K562 (cell line): ENCODE measurements around the gene PODXL. TPM values are rescaled to one million over a fixed set of nuclear protein-coding genes. Genes with fewer than 3 reads are reported as not detected.

Experiments used
- ATAC-seq: fragments of 200-7000 bp; cut with Tn5 transposase; 3 replicates; pipeline ENCODE4 v1.9.1; 2020; ENCODE audit warnings: moderate library complexity
- BruUV-seq: library from RNA; stranded (reverse); fragments of 400-500 nt; replicated peaks from 2 replicates; lab custom pipeline; 2021; lab: Mats Ljungman, UMichigan
- CTCF ChIA-PET: fragments of 300-600 bp; formaldehyde crosslinking; extraction: SDS; loops from one replicate; lab custom pipeline; 2021; ENCODE audit warnings: low intra/inter-chr PET ratio; lab: Yijun Ruan, JAX
- POLR2A ChIA-PET: fragments of 300-600, 350-650 bp; sonication (Branson Sonifier 250); formaldehyde crosslinking; extraction: SDS; loops from one replicate; lab custom pipeline; 2021; ENCODE audit warnings: antibody characterized with exemption, inconsistent platforms; lab: Yijun Ruan, JAX
- DNase-seq, 4 experiments: peaks; one replicate each; pipeline versions ENCODE4 v3.0.0 to v3.0.0-alpha.2; 2011 to 2018; ENCODE audit warnings: low spot score in 3 of 4, mixed read lengths in 3 of 4; ENCODE audit errors: extremely low read depth in 1 of 4
- FAIRE-seq: peaks from 2 replicates; lab custom pipeline; 2011; peaks lifted over from hg19 to GRCh38; lab: Jason Lieb, UNC
- H2AFZ ChIP-seq: 2 replicates; pipeline ENCODE4 v1.6.0; 2011; ENCODE audit warnings: low read depth, low read length, control low read depth, inconsistent platforms
- H3K27ac ChIP-seq: fragments of 200-600 bp; 3 replicates; pipeline ENCODE4 v1.8.0; 2011; ENCODE audit warnings: low read depth, mild to moderate bottlenecking, control low read depth, inconsistent platforms, low read length, moderate library complexity, mixed read lengths; ENCODE audit errors: extremely low read depth
- H3K27me3 ChIP-seq, 2 experiments: fragments of 300-600 bp in 1 of 2; 2 replicates in 1 of 2; 3 replicates in 1 of 2; pipeline versions ENCODE4 v1.6.0 to v1.8.0; 2011; ENCODE audit warnings: inconsistent platforms in 2 of 2, low read length in 2 of 2, mild to moderate bottlenecking in 1 of 2, mixed read lengths in 1 of 2, moderate library complexity in 1 of 2; ENCODE audit not compliant: control insufficient read depth in 2 of 2, insufficient read depth in 2 of 2
- H3K36me3 ChIP-seq: fragments of 300-600 bp; 3 replicates; pipeline ENCODE4 v1.8.0; 2011; ENCODE audit warnings: mild to moderate bottlenecking, low read length, inconsistent platforms; ENCODE audit not compliant: control insufficient read depth, insufficient read depth
- H3K4me1 ChIP-seq, 2 experiments: fragments of 200-600 bp in 1 of 2; replicated peaks in 1 of 2; 2 replicates in 1 of 2; 3 replicates in 1 of 2; pipeline versions ENCODE4 v1.5.1 to v1.8.0; 2011; ENCODE audit warnings: inconsistent platforms in 2 of 2, low read length in 2 of 2, mild to moderate bottlenecking in 1 of 2, mixed read lengths in 1 of 2, moderate library complexity in 1 of 2; ENCODE audit not compliant: control insufficient read depth in 2 of 2, insufficient read depth in 2 of 2
- H3K4me2 ChIP-seq: 2 replicates; pipeline ENCODE4 v1.6.1; 2011; ENCODE audit warnings: low read length, control low read depth, inconsistent platforms, mixed read lengths; ENCODE audit not compliant: insufficient read depth
- H3K4me3 ChIP-seq: fragments of 200-600 bp; sonication (generic), shearing (Covaris generic); 2 replicates; pipeline ENCODE4 v1.5.1; 2016; ENCODE audit warnings: control low read depth, inconsistent platforms
- H3K79me2 ChIP-seq: fragments of 200-600 bp; 3 replicates; pipeline ENCODE4 v1.8.0; 2011; ENCODE audit warnings: low read length, inconsistent platforms; ENCODE audit not compliant: control insufficient read depth, insufficient read depth
- H3K9ac ChIP-seq, 2 experiments: 2 replicates each; pipeline versions ENCODE4 v1.6.0 to v1.6.1; 2011; ENCODE audit warnings: low read depth in 2 of 2, low read length in 2 of 2, control low read depth in 1 of 2, inconsistent platforms in 1 of 2, mild to moderate bottlenecking in 1 of 2, mixed read lengths in 1 of 2; ENCODE audit not compliant: insufficient read depth in 1 of 2
- H3K9me1 ChIP-seq: one replicate; pipeline ENCODE4 v1.6.0; 2011; ENCODE audit warnings: inconsistent platforms, mild to moderate bottlenecking, low read length, moderate library complexity; ENCODE audit not compliant: control insufficient read depth, insufficient read depth
- H3K9me3 ChIP-seq: replicated peaks from 2 replicates; pipeline ENCODE4 v1.5.1; 2011; ENCODE audit warnings: low read depth, low read length, inconsistent platforms; ENCODE audit not compliant: control insufficient read depth, insufficient read depth
- H4K20me1 ChIP-seq: replicated peaks from 2 replicates; pipeline ENCODE4 v1.6.1; 2011; ENCODE audit warnings: low read length, inconsistent platforms, mixed read lengths; ENCODE audit not compliant: control insufficient read depth, insufficient read depth
- FOXA1 ChIP-seq: fragments of 450-650 bp; IDR thresholded peaks from 2 replicates; pipeline ENCODE4 v1.6.1; 2016; ENCODE audit warnings: mild to moderate bottlenecking, borderline replicate concordance
- KDM5B ChIP-seq: fragments of 200-600 bp; sonication (generic); IDR thresholded peaks from 2 replicates; pipeline ENCODE4 v1.6.1; 2012; ENCODE audit warnings: low read depth, mild to moderate bottlenecking, moderate library complexity, low read length, control low read depth, inconsistent platforms; ENCODE audit not compliant: insufficient replicate concordance
- MCM7 ChIP-seq, 2 experiments: fragments of 450-650 bp; IDR thresholded peaks; 2 replicates each; pipeline ENCODE4 v1.6.1; 2016 to 2018
- NONO ChIP-seq, 2 experiments: fragments of 200-400 bp in 1 of 2; fragments of 450-650 bp in 1 of 2; formaldehyde crosslinking in 1 of 2; IDR thresholded peaks; 2 replicates each; pipeline ENCODE4 v1.6.1; 2017; ENCODE audit warnings: low read depth in 2 of 2, mild to moderate bottlenecking in 2 of 2, moderate library complexity in 2 of 2, low read length in 1 of 2
- ZNF184 ChIP-seq: sonication (generic); formaldehyde crosslinking; IDR thresholded peaks from 2 replicates; pipeline ENCODE4 v1.5.0; 2020; ENCODE audit warnings: missing genetic modification reagents
- WGBS: fragments of 100-300 bp; shearing (Covaris generic); methylation state at CpG from one replicate; pipeline ENCODE4 v1.1.6; 2016; ENCODE audit warnings: low coverage, mixed read lengths; ENCODE audit not compliant: insufficient coverage; ENCODE audit errors: missing lambda C conversion rate; 5-methylcytosine and 5-hydroxymethylcytosine counted together
- in situ Hi-C: fragments of 300-500 bp; cut with MboI; formaldehyde crosslinking; loops from 4 replicates; pipeline ENCODE4 v1.15.0; 2018; ENCODE audit warnings: inconsistent platforms, mixed read lengths
- intact Hi-C: fragments of 100-400 bp; cut with micrococcal nuclease; formaldehyde crosslinking; loops from 2 replicates; pipeline ENCODE4 v1.14.2; 2022
- polyA plus RNA-seq, 8 experiments: library from polyadenylated mRNA; depleted of rRNA in 4 of 8; stranded (reverse) in 5 of 8; unstranded in 3 of 8; fragments of >200 nt; fragmentation: Nextera tagmentation in 2 of 8; fragmentation: Illumina TruSeq in 1 of 8; extraction: Ambion mirVana in 2 of 8; extraction: Trizol in 1 of 8; gene quantifications; 2 replicates each; pipeline versions ENCODE4 v1.2.1 to v1.2.3, GENCODE V29; 2011 to 2014; ENCODE audit warnings: inconsistent platforms in 1 of 8, missing spikeins in 1 of 8
- total RNA-seq, 7 experiments: library from RNA; depleted of rRNA in 6 of 7; stranded (reverse); fragments of >200 nt in 6 of 7; fragmentation: Illumina TruSeq in 2 of 7; extraction: Trizol in 2 of 7; gene quantifications; 2 replicates each; pipeline versions ENCODE4 v1.2.1 to v1.2.3, GENCODE V29; 2011 to 2021; ENCODE audit warnings: low replicate concordance in 1 of 7
- TF ChIP-seq, protein P1 (sequence below): sonication (generic); formaldehyde crosslinking; IDR thresholded peaks from 2 replicates; pipeline ENCODE4 v1.9.0; 2022; ENCODE audit warnings: mild to moderate bottlenecking, missing genetic modification reagents
- TF ChIP-seq, protein P2 (sequence below): fragments of 250-450 bp; sonication (Bioruptor Pico); IDR thresholded peaks from 2 replicates; pipeline ENCODE4 v1.8.0; 2021; ENCODE audit warnings: borderline replicate concordance, mild to moderate bottlenecking, moderate library complexity; ENCODE audit not compliant: poor library complexity, severe bottlenecking
- TF ChIP-seq, protein P3 (sequence below): fragments of 450-650 bp; formaldehyde crosslinking; IDR thresholded peaks from 2 replicates; pipeline ENCODE4 v1.4.0; 2020; ENCODE audit warnings: mild to moderate bottlenecking, mixed read lengths
- TF ChIP-seq, protein P4 (sequence below): sonication (generic); formaldehyde crosslinking; IDR thresholded peaks from 2 replicates; pipeline ENCODE4 v1.5.0; 2020; ENCODE audit warnings: missing genetic modification reagents
- TF ChIP-seq, protein P5 (sequence below): sonication (generic); formaldehyde crosslinking; IDR thresholded peaks from 2 replicates; pipeline ENCODE4 v1.8.0; 2022; ENCODE audit warnings: mild to moderate bottlenecking, missing genetic modification reagents

The PODXL gene
- total and polyA plus RNA-seq, 9 of the 15 experiments (the other 6 are each of a cell fraction or from before 2014, with no cell fraction given), result 0.01 to 0.73 (median 0.07) TPM

DNA sequence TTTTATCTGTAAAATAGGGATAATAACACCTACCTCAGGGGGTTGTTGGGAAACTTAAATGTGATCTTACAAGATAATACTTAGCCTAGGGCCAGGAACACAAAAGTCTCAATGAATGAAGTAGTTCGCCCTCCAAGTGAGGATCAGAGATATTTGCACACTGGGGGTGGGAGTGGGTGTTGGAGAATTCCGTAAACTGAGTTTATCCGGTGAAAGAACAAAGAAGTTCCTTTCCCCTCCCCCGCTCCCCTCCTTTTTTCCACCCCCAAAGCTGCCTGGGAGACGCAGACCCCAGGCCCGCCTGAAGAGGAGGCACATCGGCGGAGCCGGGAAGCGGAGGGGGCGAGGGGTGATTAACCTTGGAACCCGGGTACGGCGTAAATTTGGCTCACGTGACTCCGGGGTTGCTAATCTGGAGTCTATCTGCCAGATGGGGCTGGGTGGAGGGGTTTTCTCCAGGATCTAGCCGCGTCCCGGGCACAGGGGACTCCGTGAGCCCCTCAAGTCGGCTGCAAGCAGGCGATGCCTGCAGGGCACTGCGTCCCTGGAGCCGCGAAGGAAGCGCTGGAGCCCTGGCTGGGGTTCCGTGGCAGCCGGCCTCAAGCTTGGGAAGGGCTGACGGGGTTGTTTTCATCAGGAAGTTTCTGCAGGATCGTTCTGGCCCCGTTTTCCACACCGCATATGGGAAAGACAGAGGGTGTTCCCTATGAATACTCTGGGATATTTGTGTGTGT lies 1.4 kb upstream of the PODXL start:
- no peaks in the 10 kb centered on the region for H3K36me3 ChIP-seq
- no peak overlapping the region for H3K4me2 ChIP-seq
- H2AFZ ChIP-seq, result no peak overlapping the region
- DNase-seq, result no peak
- H3K27ac ChIP-seq, result no peak overlapping the region
- H3K4me1 ChIP-seq, result peaks cover 0 to 19% of the 10 kb centered on the region in 2 experiments; a peak in 2 of 5 replicates
- intact Hi-C loops, result no loop called here
- H4K20me1 ChIP-seq, result peaks cover 18% of the 10 kb centered on the region
- in situ Hi-C loops, result no loop called here
- H3K4me3 ChIP-seq, result no peak overlapping the region
- ChIA-PET POLR2A (interaction anchor here (0.8 to 1.2 kb wide), 3 partner anchors 10 to 42 kb away, joined by 3 to 4 read pairs (median 4); no protein-coding TSS in a partner anchor), CTCF (no interaction called here)
- ATAC-seq, result no peak
- no peaks in the 10 kb centered on the region for H3K9me1 ChIP-seq
- 22% methylated on average over 30 of the region's 32 CpGs for WGBS
- peaks cover 75 to 91% of the 10 kb centered on the region in 2 experiments for H3K27me3 ChIP-seq
- H3K9me3 ChIP-seq, result no peaks in the 10 kb centered on the region
- no peak for FAIRE-seq
- H3K79me2 ChIP-seq, result no peaks in the 10 kb centered on the region
- no TSS peak for BruUV-seq
- no peak overlapping the region for H3K9ac ChIP-seq
- TF ChIP-seq, protein P1, sequence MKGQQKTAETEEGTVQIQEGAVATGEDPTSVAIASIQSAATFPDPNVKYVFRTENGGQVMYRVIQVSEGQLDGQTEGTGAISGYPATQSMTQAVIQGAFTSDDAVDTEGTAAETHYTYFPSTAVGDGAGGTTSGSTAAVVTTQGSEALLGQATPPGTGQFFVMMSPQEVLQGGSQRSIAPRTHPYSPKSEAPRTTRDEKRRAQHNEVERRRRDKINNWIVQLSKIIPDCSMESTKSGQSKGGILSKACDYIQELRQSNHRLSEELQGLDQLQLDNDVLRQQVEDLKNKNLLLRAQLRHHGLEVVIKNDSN (CRISPR knock-in tag), result peak; percentile 54
- TF ChIP-seq, protein P2, sequence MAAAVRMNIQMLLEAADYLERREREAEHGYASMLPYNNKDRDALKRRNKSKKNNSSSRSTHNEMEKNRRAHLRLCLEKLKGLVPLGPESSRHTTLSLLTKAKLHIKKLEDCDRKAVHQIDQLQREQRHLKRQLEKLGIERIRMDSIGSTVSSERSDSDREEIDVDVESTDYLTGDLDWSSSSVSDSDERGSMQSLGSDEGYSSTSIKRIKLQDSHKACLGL (CRISPR knock-in tag), result no peak
- TF ChIP-seq ZNF184 (CRISPR knock-in tag) (no peak), MCM7 (IDR thresholded peaks at IDR 0.05) (no peak), FOXA1 (no peak), KDM5B (no peak), NONO (IDR thresholded peaks at IDR 0.05; ENCODE audit: low read depth in 2 of 2, low read length in 1 of 2) (no peak)
- TF ChIP-seq, protein P3, sequence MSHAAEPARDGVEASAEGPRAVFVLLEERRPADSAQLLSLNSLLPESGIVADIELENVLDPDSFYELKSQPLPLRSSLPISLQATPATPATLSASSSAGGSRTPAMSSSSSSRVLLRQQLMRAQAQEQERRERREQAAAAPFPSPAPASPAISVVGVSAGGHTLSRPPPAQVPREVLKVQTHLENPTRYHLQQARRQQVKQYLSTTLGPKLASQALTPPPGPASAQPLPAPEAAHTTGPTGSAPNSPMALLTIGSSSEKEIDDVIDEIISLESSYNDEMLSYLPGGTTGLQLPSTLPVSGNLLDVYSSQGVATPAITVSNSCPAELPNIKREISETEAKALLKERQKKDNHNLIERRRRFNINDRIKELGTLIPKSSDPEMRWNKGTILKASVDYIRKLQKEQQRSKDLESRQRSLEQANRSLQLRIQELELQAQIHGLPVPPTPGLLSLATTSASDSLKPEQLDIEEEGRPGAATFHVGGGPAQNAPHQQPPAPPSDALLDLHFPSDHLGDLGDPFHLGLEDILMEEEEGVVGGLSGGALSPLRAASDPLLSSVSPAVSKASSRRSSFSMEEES, result peak; percentile 55
- TF ChIP-seq, protein P4, sequence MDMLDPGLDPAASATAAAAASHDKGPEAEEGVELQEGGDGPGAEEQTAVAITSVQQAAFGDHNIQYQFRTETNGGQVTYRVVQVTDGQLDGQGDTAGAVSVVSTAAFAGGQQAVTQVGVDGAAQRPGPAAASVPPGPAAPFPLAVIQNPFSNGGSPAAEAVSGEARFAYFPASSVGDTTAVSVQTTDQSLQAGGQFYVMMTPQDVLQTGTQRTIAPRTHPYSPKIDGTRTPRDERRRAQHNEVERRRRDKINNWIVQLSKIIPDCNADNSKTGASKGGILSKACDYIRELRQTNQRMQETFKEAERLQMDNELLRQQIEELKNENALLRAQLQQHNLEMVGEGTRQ (CRISPR knock-in tag), result peak; percentile 24; the same call in 1 of the 2 replicates
- TF ChIP-seq, protein P5, sequence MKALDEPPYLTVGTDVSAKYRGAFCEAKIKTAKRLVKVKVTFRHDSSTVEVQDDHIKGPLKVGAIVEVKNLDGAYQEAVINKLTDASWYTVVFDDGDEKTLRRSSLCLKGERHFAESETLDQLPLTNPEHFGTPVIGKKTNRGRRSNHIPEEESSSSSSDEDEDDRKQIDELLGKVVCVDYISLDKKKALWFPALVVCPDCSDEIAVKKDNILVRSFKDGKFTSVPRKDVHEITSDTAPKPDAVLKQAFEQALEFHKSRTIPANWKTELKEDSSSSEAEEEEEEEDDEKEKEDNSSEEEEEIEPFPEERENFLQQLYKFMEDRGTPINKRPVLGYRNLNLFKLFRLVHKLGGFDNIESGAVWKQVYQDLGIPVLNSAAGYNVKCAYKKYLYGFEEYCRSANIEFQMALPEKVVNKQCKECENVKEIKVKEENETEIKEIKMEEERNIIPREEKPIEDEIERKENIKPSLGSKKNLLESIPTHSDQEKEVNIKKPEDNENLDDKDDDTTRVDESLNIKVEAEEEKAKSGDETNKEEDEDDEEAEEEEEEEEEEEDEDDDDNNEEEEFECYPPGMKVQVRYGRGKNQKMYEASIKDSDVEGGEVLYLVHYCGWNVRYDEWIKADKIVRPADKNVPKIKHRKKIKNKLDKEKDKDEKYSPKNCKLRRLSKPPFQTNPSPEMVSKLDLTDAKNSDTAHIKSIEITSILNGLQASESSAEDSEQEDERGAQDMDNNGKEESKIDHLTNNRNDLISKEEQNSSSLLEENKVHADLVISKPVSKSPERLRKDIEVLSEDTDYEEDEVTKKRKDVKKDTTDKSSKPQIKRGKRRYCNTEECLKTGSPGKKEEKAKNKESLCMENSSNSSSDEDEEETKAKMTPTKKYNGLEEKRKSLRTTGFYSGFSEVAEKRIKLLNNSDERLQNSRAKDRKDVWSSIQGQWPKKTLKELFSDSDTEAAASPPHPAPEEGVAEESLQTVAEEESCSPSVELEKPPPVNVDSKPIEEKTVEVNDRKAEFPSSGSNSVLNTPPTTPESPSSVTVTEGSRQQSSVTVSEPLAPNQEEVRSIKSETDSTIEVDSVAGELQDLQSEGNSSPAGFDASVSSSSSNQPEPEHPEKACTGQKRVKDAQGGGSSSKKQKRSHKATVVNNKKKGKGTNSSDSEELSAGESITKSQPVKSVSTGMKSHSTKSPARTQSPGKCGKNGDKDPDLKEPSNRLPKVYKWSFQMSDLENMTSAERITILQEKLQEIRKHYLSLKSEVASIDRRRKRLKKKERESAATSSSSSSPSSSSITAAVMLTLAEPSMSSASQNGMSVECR (CRISPR knock-in tag), result no peak
